Right atrium auricular region (tissue), 2 donors: Measurements from ENCODE around the gene COL27A1. TPM values are rescaled to one million over a fixed set of nuclear protein-coding genes. Genes with fewer than 3 reads are reported as not detected.

Source experiments
- DNase-seq: peaks from one replicate; pipeline ENCODE4 v3.0.0-alpha.2; 2019; ENCODE audit warnings: low spot score
- H3K27ac ChIP-seq, 2 donors: fragments of 200-600 bp; sonication (generic); 1 replicate in 1 of 2; 2 replicates in 1 of 2; pipeline ENCODE4 v1.5.1; 2016 to 2019
- H3K27me3 ChIP-seq, 2 donors: fragments of 200-600 bp; sonication (generic); one replicate each; pipeline versions ENCODE4 v1.5.1 to v1.6.0; 2017 to 2019
- H3K36me3 ChIP-seq: fragments of 200-600 bp; sonication (generic); one replicate; pipeline ENCODE4 v1.5.1; 2016
- H3K4me1 ChIP-seq, 2 donors: fragments of 200-600 bp; sonication (generic); one replicate each; pipeline versions ENCODE4 v1.5.1 to v1.6.0; 2017 to 2019
- H3K4me3 ChIP-seq, 2 donors: fragments of 200-600 bp; sonication (generic); 1 replicate in 1 of 2; 2 replicates in 1 of 2; pipeline ENCODE4 v1.5.1; 2017 to 2019; ENCODE audit warnings: mild to moderate bottlenecking in 1 of 2, moderate library complexity in 1 of 2
- H3K9me3 ChIP-seq, 2 donors: fragments of 200-600 bp; sonication (generic); one replicate each; pipeline ENCODE4 v1.5.1; 2019
- total RNA-seq, 2 donors: library from RNA; depleted of rRNA; stranded (reverse); fragments of >200 nt; gene quantifications; one replicate each; pipeline ENCODE4 v1.1.0, GENCODE V29; 2016
- TF ChIP-seq, protein P1 (sequence below), 2 donors: fragments of 200-600 bp; sonication (generic); IDR thresholded peaks; one replicate each; pipeline ENCODE4 v1.5.1; 2019; ENCODE audit warnings: antibody characterized with exemption in 2 of 2

The COL27A1 gene
- total RNA-seq, 2 donors from 2014 or later = 1.5 to 2.7 TPM

DNA sequence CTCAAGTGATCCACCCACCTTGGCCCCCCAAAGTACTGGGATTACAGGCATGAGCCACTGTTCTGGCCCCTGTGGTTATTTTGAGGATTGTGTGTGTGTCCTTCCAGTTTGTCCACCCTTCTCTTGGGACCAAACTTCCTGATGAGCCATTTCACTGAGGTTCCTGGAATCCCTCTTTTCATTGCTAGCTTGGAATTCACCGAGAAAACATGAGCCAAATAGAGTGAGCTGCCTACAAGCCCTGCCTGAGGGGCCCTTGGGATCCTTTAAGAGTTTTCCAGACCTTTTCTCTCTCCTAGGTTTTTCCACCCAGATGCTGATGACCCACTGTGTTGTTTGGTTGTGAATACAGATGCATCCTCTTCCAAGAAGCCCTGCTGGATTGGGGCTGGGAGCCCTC, 43.0 kb upstream of the COL27A1 start:
- no peaks in the 10 kb centered on the region for H3K36me3 ChIP-seq
- DNase-seq = no peak
- no peaks in the 10 kb centered on the region for H3K27me3 ChIP-seq
- TF ChIP-seq, protein P1, sequence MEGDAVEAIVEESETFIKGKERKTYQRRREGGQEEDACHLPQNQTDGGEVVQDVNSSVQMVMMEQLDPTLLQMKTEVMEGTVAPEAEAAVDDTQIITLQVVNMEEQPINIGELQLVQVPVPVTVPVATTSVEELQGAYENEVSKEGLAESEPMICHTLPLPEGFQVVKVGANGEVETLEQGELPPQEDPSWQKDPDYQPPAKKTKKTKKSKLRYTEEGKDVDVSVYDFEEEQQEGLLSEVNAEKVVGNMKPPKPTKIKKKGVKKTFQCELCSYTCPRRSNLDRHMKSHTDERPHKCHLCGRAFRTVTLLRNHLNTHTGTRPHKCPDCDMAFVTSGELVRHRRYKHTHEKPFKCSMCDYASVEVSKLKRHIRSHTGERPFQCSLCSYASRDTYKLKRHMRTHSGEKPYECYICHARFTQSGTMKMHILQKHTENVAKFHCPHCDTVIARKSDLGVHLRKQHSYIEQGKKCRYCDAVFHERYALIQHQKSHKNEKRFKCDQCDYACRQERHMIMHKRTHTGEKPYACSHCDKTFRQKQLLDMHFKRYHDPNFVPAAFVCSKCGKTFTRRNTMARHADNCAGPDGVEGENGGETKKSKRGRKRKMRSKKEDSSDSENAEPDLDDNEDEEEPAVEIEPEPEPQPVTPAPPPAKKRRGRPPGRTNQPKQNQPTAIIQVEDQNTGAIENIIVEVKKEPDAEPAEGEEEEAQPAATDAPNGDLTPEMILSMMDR (IDR thresholded peaks at IDR 0.05) = no peak
- no peak overlapping the region for H3K4me3 ChIP-seq
- H3K4me1 ChIP-seq = peaks cover 0 to 14% of the 10 kb centered on the region in 2 donors
- no peaks in the 10 kb centered on the region for H3K9me3 ChIP-seq
- peak overlapping the region in 1 of 2 donors; percentile 2 for H3K27ac ChIP-seq

DNA sequence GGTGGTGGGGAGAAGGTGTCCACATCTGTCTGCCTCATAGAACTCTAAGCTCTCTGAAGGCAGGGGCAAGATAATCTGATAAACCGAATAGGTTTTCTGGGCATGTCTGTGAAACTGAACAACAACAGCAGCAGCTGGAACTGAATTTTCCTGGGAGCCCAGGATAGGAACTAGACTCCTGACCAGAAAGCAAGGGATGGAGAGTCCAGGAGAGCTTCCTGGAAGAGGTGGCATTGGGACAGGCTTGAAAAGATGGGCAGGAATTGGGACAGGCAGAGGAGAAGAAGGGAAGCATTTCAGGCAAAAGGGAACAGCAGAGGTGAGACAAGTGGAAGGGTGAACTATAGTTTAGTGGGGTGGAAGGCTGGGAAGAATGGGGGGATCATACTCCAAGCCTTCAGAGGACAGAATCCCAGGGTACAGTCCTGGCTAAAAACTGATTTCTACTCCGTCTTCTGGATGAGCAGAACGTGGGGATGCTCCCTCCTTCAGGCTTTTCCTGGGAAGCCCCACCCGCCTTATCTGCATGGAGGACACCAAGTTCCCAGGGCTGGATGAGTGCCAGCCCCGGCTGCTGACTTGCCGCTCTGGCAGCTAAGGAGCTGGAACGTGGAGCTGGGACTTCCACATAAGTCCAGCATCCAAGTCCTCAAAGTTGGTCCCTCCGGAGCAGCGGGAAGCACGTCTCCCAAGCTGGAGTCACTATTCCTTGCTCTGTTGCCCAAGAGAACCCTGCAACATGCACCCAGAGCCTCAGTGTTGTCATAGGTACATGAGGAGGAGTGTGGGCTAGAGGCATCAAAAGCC, 42.4 kb upstream of the COL27A1 start:
- Histone ChIP-seq H3K9me3 (no peaks in the 10 kb centered on the region), H3K4me3 (no peak overlapping the region), H3K27ac (peak overlapping the region in 1 of 2 donors; percentile 2), H3K27me3 (no peaks in the 10 kb centered on the region), H3K4me1 (peaks cover 0 to 14% of the 10 kb centered on the region in 2 donors), H3K36me3 (no peaks in the 10 kb centered on the region)
- peak; percentile 91 for DNase-seq
- TF ChIP-seq, protein P1 (IDR thresholded peaks at IDR 0.05) = no peak

DNA sequence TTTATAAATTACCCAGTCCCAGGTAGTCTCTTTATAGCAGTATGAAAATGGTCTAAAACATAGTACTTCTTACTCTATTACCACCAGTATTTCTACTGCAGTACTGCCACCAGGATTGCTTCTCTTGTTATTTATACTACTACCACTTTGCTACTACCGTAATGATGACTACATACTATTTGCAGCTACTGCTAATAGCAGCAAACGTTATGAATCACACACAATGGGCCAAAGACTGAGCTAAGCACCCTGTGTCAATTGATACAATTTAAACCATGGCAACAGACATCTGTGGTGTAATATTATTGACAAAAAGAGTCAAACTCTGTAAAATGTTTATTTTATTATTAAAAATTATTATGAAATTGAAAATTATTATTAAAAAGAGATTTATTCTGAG, 41.0 kb upstream of the COL27A1 start:
- TF ChIP-seq, protein P1 (IDR thresholded peaks at IDR 0.05) = no peak
- Histone ChIP-seq H3K4me1 (peaks cover 0 to 14% of the 10 kb centered on the region in 2 donors), H3K27ac (no peak overlapping the region), H3K9me3 (no peaks in the 10 kb centered on the region), H3K4me3 (no peak overlapping the region), H3K36me3 (no peaks in the 10 kb centered on the region), H3K27me3 (no peaks in the 10 kb centered on the region)
- DNase-seq = no peak

DNA sequence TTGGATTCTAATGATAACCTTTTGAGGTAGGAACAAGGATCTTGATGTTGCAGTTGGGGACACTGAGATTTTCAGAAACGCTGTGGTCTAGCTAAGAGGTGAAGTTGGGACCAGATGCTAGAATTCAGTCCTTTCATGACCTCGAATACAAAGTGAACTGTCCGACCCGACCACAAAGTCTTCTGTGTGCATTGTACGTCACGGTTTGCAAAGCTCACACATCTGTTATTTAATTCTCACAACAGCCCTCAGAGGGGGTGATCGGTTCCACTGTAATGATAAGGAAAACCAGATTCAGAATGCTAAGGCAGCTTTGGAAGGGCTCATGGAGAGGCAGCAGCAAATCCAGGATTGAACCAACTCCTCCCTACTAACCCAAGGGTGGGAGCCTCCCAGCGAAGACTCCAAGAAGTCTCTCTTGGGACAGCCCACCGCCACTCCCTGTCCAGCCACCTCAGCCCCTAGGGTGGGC, 39.6 kb upstream of the COL27A1 start:
- no peak overlapping the region for H3K4me3 ChIP-seq
- TF ChIP-seq, protein P1 (IDR thresholded peaks at IDR 0.05) = no peak
- no peak overlapping the region for H3K27ac ChIP-seq
- no peaks in the 10 kb centered on the region for H3K36me3 ChIP-seq
- no peak for DNase-seq
- no peaks in the 10 kb centered on the region for H3K27me3 ChIP-seq
- peaks cover 0 to 14% of the 10 kb centered on the region in 2 donors for H3K4me1 ChIP-seq
- H3K9me3 ChIP-seq = no peaks in the 10 kb centered on the region

DNA sequence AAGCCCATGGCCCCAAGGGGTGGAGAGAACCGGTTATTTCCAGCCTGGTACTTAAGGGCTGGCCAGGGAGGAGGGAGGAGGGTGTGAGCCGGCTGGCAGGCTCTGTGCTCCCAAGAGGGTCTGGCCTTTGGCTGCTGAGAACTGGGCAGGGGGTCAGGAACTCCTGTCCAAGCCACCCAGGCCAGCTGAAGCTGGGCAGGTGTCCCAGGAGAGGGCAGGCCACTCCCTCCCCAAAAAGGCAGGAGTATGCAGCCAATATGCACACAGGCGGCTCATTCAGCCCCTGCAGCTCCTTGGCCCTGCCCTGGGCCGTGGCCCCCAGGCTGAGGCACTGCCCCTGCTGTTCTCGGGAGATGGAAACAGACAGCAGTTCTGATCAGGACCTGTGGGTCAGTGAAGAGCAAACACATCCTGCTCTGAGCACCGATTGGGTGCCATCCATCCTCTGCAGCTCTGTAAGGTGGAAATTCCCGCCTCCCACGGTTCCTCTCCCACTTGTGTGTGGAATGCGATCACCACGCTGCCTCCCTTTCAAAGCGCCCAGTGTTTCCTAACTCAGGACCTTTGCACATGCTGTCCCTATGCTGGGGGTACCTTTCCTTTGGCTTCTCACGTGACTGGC, 39.1 kb upstream of the COL27A1 start:
- no peak overlapping the region for H3K27ac ChIP-seq
- H3K4me3 ChIP-seq = no peak overlapping the region
- peaks cover 0 to 14% of the 10 kb centered on the region in 2 donors for H3K4me1 ChIP-seq
- no peaks in the 10 kb centered on the region for H3K36me3 ChIP-seq
- DNase-seq = no peak
- H3K9me3 ChIP-seq = no peaks in the 10 kb centered on the region
- no peaks in the 10 kb centered on the region for H3K27me3 ChIP-seq
- TF ChIP-seq, protein P1 (IDR thresholded peaks at IDR 0.05) = no peak
